ENCODE data around the gene ALDH5A1. TPM values are rescaled to one million over a fixed set of nuclear protein-coding genes. Genes with fewer than 3 reads are reported as not detected.
A peak's percentile ranks its signal among the peaks of the same experiment; 100 is the strongest.

ALDH5A1 gene
- total and polyA plus RNA-seq, 2 of the 13 experiments (the other 11 are each of a cell fraction or from before 2014, with no cell fraction given), result 12.8 to 32.5 TPM

GRCh38 chr6:24504649-24505586 is 10.1 kb downstream of the ALDH5A1 start (continued):
- TF ChIP-seq ARID5B (CRISPR knock-in tag; IDR thresholded peaks at IDR 0.05), result peak; percentile 89
- peak; percentile 51; the same call in 1 of the 2 replicates for TF ChIP-seq ZBTB26 (CRISPR knock-in tag; IDR thresholded peaks at IDR 0.05; ENCODE audit: borderline replicate concordance)
- no peak for TF ChIP-seq HINFP (CRISPR knock-in tag; IDR thresholded peaks at IDR 0.05; ENCODE audit: low read depth)
- no peak for TF ChIP-seq RNF2 (conservative IDR thresholded peaks at IDR 0.05; ENCODE audit: low read depth)
- TF ChIP-seq ZNF10 (CRISPR knock-in tag; IDR thresholded peaks at IDR 0.05; ENCODE audit: borderline replicate concordance, low read depth), result no peak
- no peak for TF ChIP-seq ZNF326 (CRISPR knock-in tag; IDR thresholded peaks at IDR 0.05; ENCODE audit: borderline replicate concordance)
- TF ChIP-seq GFI1 (CRISPR knock-in tag; IDR thresholded peaks at IDR 0.05; ENCODE audit: borderline replicate concordance), result peak; percentile 79
- TF ChIP-seq ZBTB42 (CRISPR knock-in tag; IDR thresholded peaks at IDR 0.05), result no peak
- peak; percentile 82 for TF ChIP-seq MAZ (IDR thresholded peaks at IDR 0.05; ENCODE audit: borderline replicate concordance, low read depth, low read length)
- TF ChIP-seq MAZ (CRISPR knock-in tag; IDR thresholded peaks at IDR 0.05; ENCODE audit: low read depth), result 0 out of 2 replicates have a peak, but pooled peaks have one; percentile 48
- TF ChIP-seq ZNF556 (CRISPR knock-in tag; IDR thresholded peaks at IDR 0.05; ENCODE audit: borderline replicate concordance), result peak; percentile 78; the same call in 1 of the 2 replicates
- no peak for TF ChIP-seq ISX (CRISPR knock-in tag; conservative IDR thresholded peaks at IDR 0.05)
- no peak for TF ChIP-seq ZNF597 (CRISPR knock-in tag; IDR thresholded peaks at IDR 0.05)
- TF ChIP-seq SETDB1 (CRISPR knock-in tag; IDR thresholded peaks at IDR 0.05; ENCODE audit: borderline replicate concordance), result no peak
- TF ChIP-seq SP2 (CRISPR knock-in tag; IDR thresholded peaks at IDR 0.05), result no peak
- TF ChIP-seq MED8 (CRISPR knock-in tag; IDR thresholded peaks at IDR 0.05; ENCODE audit: insufficient replicate concordance), result peak; percentile 2
- 0 out of 2 replicates have a peak, but pooled peaks have one; percentile 51 for TF ChIP-seq AHR (CRISPR knock-in tag; IDR thresholded peaks at IDR 0.05)
- TF ChIP-seq TRIM22 (IDR thresholded peaks at IDR 0.05), result no peak
- no peak for TF ChIP-seq ZNF598 (CRISPR knock-in tag; IDR thresholded peaks at IDR 0.05; ENCODE audit: borderline replicate concordance)

All from HepG2 (cell line).